Astrocyte (in vitro differentiated cells and primary cell): ENCODE data around the gene NRN1L. TPM values are rescaled to one million over a fixed set of nuclear protein-coding genes. Genes with fewer than 3 reads are reported as not detected.
A peak's percentile ranks its signal among the peaks of the same experiment; 100 is the strongest.

ENCODE experiments used
- DNase-seq: peaks from one replicate; pipeline ENCODE4 v3.0.0-alpha.2; 2010; ENCODE audit warnings: low read depth
- FAIRE-seq: peaks from 2 replicates; lab custom pipeline; 2011; peaks lifted over from hg19 to GRCh38; lab: Jason Lieb, UNC
- H2AFZ ChIP-seq: 2 replicates; pipeline ENCODE4 v1.6.0; 2012; ENCODE audit warnings: low read depth, low read length, inconsistent platforms
- H3K27ac ChIP-seq: 2 replicates; pipeline ENCODE4 v1.5.1; 2011; ENCODE audit warnings: low read depth, low read length, inconsistent platforms
- H3K27me3 ChIP-seq: 2 replicates; pipeline ENCODE4 v1.6.0; 2011; ENCODE audit warnings: low read length, inconsistent platforms; ENCODE audit not compliant: insufficient read depth
- H3K36me3 ChIP-seq: 2 replicates; pipeline ENCODE4 v1.5.1; 2011; ENCODE audit warnings: low read length, inconsistent platforms; ENCODE audit not compliant: insufficient read depth
- H3K4me1 ChIP-seq: 2 replicates; pipeline ENCODE4 v1.5.1; 2011; ENCODE audit warnings: low read length, inconsistent platforms; ENCODE audit not compliant: insufficient read depth
- H3K4me2 ChIP-seq: 2 replicates; pipeline ENCODE4 v1.6.0; 2012; ENCODE audit warnings: low read length, inconsistent platforms
- H3K4me3 ChIP-seq: 2 replicates; pipeline ENCODE4 v1.5.1; 2011; ENCODE audit warnings: low read depth, mild to moderate bottlenecking, low read length, inconsistent platforms; ENCODE audit not compliant: insufficient read depth
- H3K79me2 ChIP-seq: 2 replicates; pipeline ENCODE4 v1.6.0; 2012; ENCODE audit warnings: mild to moderate bottlenecking, low read length, inconsistent platforms; ENCODE audit not compliant: insufficient read depth
- H3K9ac ChIP-seq: 2 replicates; pipeline ENCODE4 v1.6.0; 2012; ENCODE audit warnings: mild to moderate bottlenecking, low read length, inconsistent platforms
- H3K9me3 ChIP-seq: 2 replicates; pipeline ENCODE4 v1.5.1; 2012; ENCODE audit warnings: low read depth, mild to moderate bottlenecking, low read length, inconsistent platforms; ENCODE audit not compliant: insufficient read depth
- H4K20me1 ChIP-seq: 2 replicates; pipeline ENCODE4 v1.6.0; 2012; ENCODE audit warnings: low read length, inconsistent platforms; ENCODE audit not compliant: insufficient read depth
- H3K27ac Mint-ChIP-seq: one replicate; pipeline ENCODE4 v1.8.0; 2021; ENCODE audit warnings: mild to moderate bottlenecking, mixed read lengths; ENCODE audit not compliant: unreplicated experiment
- H3K27me3 Mint-ChIP-seq: one replicate; pipeline ENCODE4 v1.8.0; 2021; ENCODE audit warnings: low read depth, mixed read lengths; ENCODE audit not compliant: unreplicated experiment
- H3K36me3 Mint-ChIP-seq: one replicate; pipeline ENCODE4 v1.8.0; 2021; ENCODE audit warnings: low read depth, mixed read lengths; ENCODE audit not compliant: unreplicated experiment
- H3K4me1 Mint-ChIP-seq: one replicate; pipeline ENCODE4 v1.8.0; 2021; ENCODE audit warnings: low read depth, mixed read lengths; ENCODE audit not compliant: unreplicated experiment
- H3K4me3 Mint-ChIP-seq: one replicate; pipeline ENCODE4 v1.8.0; 2021; ENCODE audit warnings: mild to moderate bottlenecking, moderate library complexity, mixed read lengths; ENCODE audit not compliant: unreplicated experiment
- H3K9me3 Mint-ChIP-seq: one replicate; pipeline ENCODE4 v1.8.0; 2021; ENCODE audit warnings: mild to moderate bottlenecking, mixed read lengths; ENCODE audit not compliant: unreplicated experiment
- EZH2 ChIP-seq: IDR thresholded peaks from 2 replicates; pipeline ENCODE4 v1.6.1; 2012; ENCODE audit warnings: mild to moderate bottlenecking, low read length, inconsistent platforms; ENCODE audit not compliant: insufficient read depth
- total RNA-seq: library from RNA; stranded (reverse); gene quantifications from 2 replicates; pipeline ENCODE4 v1.2.1, GENCODE V29; 2021
- TF ChIP-seq, protein P1 (sequence below): IDR thresholded peaks from 2 replicates; pipeline ENCODE4 v1.5.1; 2011; ENCODE audit warnings: low read depth, mild to moderate bottlenecking, inconsistent platforms, low read length, moderate library complexity; ENCODE audit not compliant: insufficient read depth

The NRN1L gene
- total RNA-seq, 1 donor from 2014 or later, result 0.82 TPM

- FAIRE-seq (no peak), DNase-seq (no peak)
- TF ChIP-seq, protein P1, sequence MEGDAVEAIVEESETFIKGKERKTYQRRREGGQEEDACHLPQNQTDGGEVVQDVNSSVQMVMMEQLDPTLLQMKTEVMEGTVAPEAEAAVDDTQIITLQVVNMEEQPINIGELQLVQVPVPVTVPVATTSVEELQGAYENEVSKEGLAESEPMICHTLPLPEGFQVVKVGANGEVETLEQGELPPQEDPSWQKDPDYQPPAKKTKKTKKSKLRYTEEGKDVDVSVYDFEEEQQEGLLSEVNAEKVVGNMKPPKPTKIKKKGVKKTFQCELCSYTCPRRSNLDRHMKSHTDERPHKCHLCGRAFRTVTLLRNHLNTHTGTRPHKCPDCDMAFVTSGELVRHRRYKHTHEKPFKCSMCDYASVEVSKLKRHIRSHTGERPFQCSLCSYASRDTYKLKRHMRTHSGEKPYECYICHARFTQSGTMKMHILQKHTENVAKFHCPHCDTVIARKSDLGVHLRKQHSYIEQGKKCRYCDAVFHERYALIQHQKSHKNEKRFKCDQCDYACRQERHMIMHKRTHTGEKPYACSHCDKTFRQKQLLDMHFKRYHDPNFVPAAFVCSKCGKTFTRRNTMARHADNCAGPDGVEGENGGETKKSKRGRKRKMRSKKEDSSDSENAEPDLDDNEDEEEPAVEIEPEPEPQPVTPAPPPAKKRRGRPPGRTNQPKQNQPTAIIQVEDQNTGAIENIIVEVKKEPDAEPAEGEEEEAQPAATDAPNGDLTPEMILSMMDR, result no peak
- TF ChIP-seq EZH2, result no peak
- peak overlapping the region; percentile 78 for H3K4me3 ChIP-seq
- H4K20me1 ChIP-seq, result peaks cover 68% of the 10 kb centered on the region
- H3K27me3 Mint-ChIP-seq, result no peaks in the 10 kb centered on the region
- peak overlapping the region; percentile 97 for H3K4me3 Mint-ChIP-seq
- H3K4me2 ChIP-seq, result peak overlapping the region; percentile 97
- no peaks in the 10 kb centered on the region for H3K9me3 ChIP-seq
- H3K27ac Mint-ChIP-seq, result peak overlapping the region; percentile 55
- H3K27ac ChIP-seq, result no peak overlapping the region
- H3K27me3 ChIP-seq, result no peaks in the 10 kb centered on the region
- peak overlapping the region; percentile 97 for H3K9ac ChIP-seq
- peaks cover 16% of the 10 kb centered on the region for H3K4me1 Mint-ChIP-seq
- peaks cover 51% of the 10 kb centered on the region for H3K79me2 ChIP-seq
- H3K9me3 Mint-ChIP-seq, result no peaks in the 10 kb centered on the region
- peaks cover 37% of the 10 kb centered on the region for H3K36me3 ChIP-seq
- no peak overlapping the region for H2AFZ ChIP-seq
- peaks cover 16% of the 10 kb centered on the region for H3K36me3 Mint-ChIP-seq
- H3K4me1 ChIP-seq, result peaks cover 13% of the 10 kb centered on the region
Observed at GRCh38 chr16:67874372-67874771, 10.3 kb upstream of the NRN1L start.

DNA sequence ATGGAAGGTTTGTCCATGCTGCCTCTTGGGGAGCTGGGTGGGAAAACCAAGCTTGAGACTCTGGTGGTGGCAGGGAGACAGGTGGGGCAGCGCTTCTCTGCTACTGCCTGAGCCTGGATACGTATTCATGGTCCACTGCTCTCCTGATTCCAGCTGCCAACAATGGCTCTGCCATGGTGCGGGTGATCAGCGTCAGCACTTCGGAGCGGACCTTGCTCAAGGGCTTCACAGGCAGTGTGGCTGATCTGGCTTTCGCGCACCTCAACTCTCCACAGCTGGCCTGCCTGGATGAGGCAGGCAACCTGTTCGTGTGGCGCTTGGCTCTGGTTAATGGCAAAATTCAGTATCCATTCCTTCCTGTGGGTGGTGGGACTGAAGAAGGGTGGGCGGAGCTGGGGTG is 7.6 kb upstream of the NRN1L start:
- TF ChIP-seq EZH2, result no peak
- TF ChIP-seq, protein P1, result no peak
- Histone ChIP-seq H3K27ac (no peak overlapping the region), H3K4me2 (no peak overlapping the region), H3K9me3 (no peaks in the 10 kb centered on the region), H3K4me1 (peaks cover 13% of the 10 kb centered on the region), H4K20me1 (peaks cover 72% of the 10 kb centered on the region), H3K36me3 (peaks cover 34% of the 10 kb centered on the region), H2AFZ (no peak overlapping the region), H3K27me3 (no peaks in the 10 kb centered on the region), H3K4me3 (no peak overlapping the region), H3K9ac (no peak overlapping the region), H3K79me2 (peaks cover 51% of the 10 kb centered on the region)
- H3K27ac Mint-ChIP-seq, result no peak overlapping the region
- FAIRE-seq, result no peak
- no peaks in the 10 kb centered on the region for H3K9me3 Mint-ChIP-seq
- H3K4me1 Mint-ChIP-seq, result peaks cover 16% of the 10 kb centered on the region
- DNase-seq, result no peak
- no peak overlapping the region for H3K4me3 Mint-ChIP-seq
- H3K36me3 Mint-ChIP-seq, result peaks cover 20% of the 10 kb centered on the region
- no peaks in the 10 kb centered on the region for H3K27me3 Mint-ChIP-seq

DNA sequence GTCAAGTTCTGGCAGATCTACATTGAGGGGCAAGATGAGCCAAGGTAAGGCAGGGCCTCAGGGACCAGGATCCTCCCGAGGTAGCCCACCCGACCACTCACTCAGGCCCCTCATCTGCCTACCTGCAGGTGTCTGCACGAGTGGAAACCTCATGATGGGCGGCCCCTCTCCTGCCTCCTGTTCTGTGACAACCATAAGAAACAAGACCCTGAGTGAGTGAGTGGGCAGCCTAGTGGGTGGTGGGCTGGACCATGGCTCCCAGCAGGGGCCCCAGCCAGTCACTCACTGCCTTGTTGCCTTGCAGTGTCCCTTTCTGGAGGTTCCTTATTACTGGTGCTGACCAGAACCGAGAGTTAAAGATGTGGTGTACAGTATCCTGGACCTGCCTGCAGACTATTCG is 6.5 kb upstream of the NRN1L start:
- Histone ChIP-seq H3K27me3 (no peaks in the 10 kb centered on the region), H3K4me1 (peaks cover 10% of the 10 kb centered on the region), H3K9ac (no peak overlapping the region), H3K36me3 (peaks cover 35% of the 10 kb centered on the region), H3K27ac (no peak overlapping the region), H3K4me2 (no peak overlapping the region), H3K4me3 (no peak overlapping the region), H3K9me3 (no peaks in the 10 kb centered on the region), H3K79me2 (peaks cover 47% of the 10 kb centered on the region), H2AFZ (no peak overlapping the region), H4K20me1 (peaks cover 76% of the 10 kb centered on the region)
- Mint-ChIP-seq H3K9me3 (no peaks in the 10 kb centered on the region), H3K27me3 (no peaks in the 10 kb centered on the region), H3K36me3 (peaks cover 21% of the 10 kb centered on the region), H3K4me3 (no peak overlapping the region), H3K4me1 (peaks cover 18% of the 10 kb centered on the region), H3K27ac (no peak overlapping the region)
- FAIRE-seq (no peak), DNase-seq (no peak)
- TF ChIP-seq, protein P1, result no peak
- no peak for TF ChIP-seq EZH2
